Measurements from ENCODE around the gene STAMBP.

GRCh38 chr2:73893764-73894474 lies 65.2 kb downstream of the STAMBP start:
- TF ChIP-seq CTCF (IDR thresholded peaks at IDR 0.05; ENCODE audit: insufficient read depth, low read depth, low read length), result no peak
- no peak for TF ChIP-seq EZH2 (IDR thresholded peaks at IDR 0.05; ENCODE audit: insufficient read depth, low read length)
